ENCODE data around the gene SOX11. TPM values are rescaled to one million over a fixed set of nuclear protein-coding genes. Genes with fewer than 3 reads are reported as not detected.

The SOX11 gene
- total RNA-seq, 1 experiment from 2014 or later = 2.8 TPM

DNA sequence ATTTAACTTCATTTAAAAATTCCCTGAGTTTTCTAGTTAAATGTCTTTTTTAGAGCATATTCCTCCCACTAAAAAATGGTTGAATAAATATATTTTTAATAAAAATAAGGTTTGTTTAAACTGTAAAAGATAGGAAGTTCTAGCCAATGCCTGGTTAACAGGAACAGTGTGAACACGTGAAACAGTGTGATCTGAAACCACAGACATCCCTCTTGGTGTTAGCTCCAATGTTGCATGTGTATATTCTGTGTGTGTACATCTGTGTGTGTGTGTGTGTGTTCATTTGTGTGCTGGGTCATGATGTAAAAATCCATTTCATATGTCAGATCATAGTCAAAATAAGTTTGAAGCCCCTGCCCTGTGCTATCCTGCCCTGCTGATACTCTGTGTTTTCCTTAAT lies 6.1 kb upstream of the SOX11 start:
- Histone ChIP-seq H3K27me3 (peaks cover 15% of the 10 kb centered on the region), H3K9me3 (no peaks in the 10 kb centered on the region), H3K36me3 (no peaks in the 10 kb centered on the region), H3K4me3 (no peak overlapping the region)
- no peak for DNase-seq

DNA sequence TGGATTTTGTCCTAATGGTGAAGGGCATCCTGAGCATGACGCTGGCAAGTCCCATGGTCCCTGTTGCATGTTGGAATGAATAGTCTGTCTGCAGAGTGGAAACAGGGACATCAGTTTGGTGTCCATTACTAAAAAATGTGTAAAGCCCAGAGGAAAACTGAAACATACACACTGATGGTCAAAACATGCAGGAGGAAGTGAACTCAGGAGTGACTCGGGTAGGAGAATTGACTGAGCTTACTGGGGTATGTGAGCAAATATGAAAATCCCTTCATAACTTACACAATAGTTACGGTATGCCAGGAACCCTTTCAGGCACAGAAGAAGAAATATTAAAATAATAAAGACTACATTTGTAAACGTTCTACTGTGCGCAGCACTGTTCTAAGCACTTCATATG lies 5.6 kb upstream of the SOX11 start:
- Histone ChIP-seq H3K27me3 (peaks cover 15% of the 10 kb centered on the region), H3K4me3 (no peak overlapping the region), H3K9me3 (no peaks in the 10 kb centered on the region), H3K36me3 (no peaks in the 10 kb centered on the region)
- DNase-seq = no peak

DNA sequence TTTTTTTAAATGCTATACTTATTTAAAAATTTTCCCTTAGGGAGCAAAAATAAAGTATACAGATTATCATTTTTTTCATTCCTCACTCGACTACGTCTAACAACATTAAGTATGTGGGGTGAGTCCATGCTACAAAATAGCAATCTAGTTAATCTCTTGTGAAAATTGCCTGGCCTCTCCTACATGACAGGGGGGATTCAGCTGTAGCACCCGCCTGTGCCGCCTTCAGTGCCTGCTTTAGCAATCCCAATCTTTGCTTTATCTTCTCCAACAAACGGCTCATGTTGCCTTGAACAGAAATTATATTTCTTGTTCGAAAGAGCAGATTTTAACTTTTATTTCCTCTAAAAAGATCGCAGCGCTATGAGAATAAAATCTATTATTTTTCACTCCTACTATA lies 2.4 kb upstream of the SOX11 start:
- no peak for DNase-seq
- H3K9me3 ChIP-seq = no peaks in the 10 kb centered on the region
- H3K36me3 ChIP-seq = no peaks in the 10 kb centered on the region
- no peak overlapping the region for H3K4me3 ChIP-seq
- H3K27me3 ChIP-seq = peaks cover 37% of the 10 kb centered on the region

DNA sequence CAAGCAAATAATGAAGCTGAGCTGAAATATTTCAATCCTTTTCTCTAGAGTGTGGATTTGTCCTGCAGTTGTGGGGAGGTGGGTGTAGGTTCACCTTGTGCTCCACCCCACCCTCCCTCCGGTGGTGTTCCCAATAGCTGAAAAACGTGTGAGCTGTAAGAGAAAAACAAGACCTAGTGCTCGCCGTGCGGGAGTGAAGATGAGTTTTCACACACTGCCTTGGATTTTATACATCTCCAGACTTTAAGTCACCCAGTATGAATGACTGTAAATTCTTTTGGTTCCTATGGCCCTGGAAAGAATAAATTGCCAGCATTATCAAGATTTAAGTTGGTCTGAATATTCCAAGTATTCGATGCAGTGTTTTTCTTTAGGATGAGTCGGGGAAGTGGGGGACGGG lies 1.9 kb upstream of the SOX11 start:
- Histone ChIP-seq H3K27me3 (peaks cover 42% of the 10 kb centered on the region), H3K9me3 (no peaks in the 10 kb centered on the region), H3K4me3 (no peak overlapping the region), H3K36me3 (no peaks in the 10 kb centered on the region)
- DNase-seq = no peak

DNA sequence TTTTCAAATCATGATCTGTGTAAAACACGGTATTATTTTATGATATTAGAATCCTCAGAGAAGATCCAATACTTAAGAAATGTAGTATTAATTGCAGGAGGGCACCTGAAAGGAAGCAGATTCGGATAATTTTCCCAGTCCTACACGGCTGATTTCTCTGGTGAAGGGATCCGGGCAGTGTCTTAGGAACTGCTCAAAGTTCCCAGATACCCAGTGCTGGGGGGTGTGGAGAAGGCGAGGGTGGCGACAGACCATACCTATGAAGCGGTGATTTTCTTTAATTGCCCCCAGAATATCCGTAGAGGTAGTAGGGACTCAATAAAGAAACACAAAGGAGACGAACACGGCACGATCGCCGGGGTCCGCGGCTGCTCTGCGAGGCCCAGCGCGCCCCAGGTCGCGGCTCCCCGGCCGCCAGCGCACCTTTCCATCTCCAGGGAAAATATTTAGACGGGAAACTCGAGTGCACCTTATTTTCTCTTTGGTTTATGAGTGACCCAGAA lies 1.4 kb upstream of the SOX11 start:
- peaks cover 45% of the 10 kb centered on the region for H3K27me3 ChIP-seq
- DNase-seq = no peak
- no peaks in the 10 kb centered on the region for H3K36me3 ChIP-seq
- no peaks in the 10 kb centered on the region for H3K9me3 ChIP-seq
- peak overlapping the region; percentile 45 for H3K4me3 ChIP-seq

DNA sequence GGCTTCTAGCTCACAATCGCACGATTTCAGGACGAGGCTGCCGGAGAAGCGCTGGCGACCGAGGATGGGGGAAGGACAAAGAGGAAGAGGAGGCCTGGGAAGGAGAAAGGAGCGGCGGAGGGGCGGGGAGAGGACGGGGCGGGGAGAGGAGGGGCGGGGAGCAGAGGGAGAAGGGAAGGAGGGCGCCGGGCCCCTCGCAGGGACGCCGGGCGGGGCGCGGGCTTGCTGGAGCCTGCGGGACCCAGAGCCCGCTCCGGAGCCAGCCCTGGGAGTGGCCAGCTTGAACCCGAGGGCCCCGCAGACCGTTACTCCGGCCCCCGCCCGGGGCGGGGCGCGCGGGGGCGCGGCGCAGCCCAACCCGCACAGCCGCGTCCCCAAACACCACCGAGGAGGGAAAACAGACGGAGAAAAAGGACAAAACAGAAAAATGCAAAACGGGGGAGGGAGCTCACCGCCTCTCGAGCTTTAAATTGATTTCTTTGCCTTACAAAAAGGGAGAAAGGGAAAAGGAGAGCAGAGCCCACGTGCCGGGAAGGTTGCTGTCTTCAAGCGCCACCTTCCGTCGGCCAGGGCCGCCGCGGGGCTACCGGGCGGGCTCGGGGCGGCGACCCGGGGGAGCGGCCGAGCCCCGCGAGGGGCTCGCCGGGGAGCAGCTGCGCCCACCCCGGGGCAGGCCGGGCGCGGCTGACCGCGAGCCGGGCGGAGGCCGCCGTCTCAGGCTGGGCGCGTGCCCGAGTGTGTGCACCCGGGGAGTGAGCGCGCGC lies 781 bp upstream of the SOX11 start:
- no peaks in the 10 kb centered on the region for H3K9me3 ChIP-seq
- H3K36me3 ChIP-seq = no peaks in the 10 kb centered on the region
- peak; percentile 72 for DNase-seq
- peaks cover 50% of the 10 kb centered on the region for H3K27me3 ChIP-seq
- peak overlapping the region; percentile 46 for H3K4me3 ChIP-seq

DNA sequence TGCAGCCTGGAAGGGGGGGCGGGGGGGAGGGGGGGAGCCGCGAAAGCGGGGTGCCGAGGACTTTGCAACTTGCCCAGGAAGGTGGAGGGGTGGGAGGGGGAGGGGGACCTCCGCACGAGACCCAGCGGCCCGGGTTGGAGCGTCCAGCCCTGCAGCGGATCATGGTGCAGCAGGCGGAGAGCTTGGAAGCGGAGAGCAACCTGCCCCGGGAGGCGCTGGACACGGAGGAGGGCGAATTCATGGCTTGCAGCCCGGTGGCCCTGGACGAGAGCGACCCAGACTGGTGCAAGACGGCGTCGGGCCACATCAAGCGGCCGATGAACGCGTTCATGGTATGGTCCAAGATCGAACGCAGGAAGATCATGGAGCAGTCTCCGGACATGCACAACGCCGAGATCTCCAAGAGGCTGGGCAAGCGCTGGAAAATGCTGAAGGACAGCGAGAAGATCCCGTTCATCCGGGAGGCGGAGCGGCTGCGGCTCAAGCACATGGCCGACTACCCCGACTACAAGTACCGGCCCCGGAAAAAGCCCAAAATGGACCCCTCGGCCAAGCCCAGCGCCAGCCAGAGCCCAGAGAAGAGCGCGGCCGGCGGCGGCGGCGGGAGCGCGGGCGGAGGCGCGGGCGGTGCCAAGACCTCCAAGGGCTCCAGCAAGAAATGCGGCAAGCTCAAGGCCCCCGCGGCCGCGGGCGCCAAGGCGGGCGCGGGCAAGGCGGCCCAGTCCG lies 540 bp downstream of the SOX11 start:
- Histone ChIP-seq H3K27me3 (peaks cover 55% of the 10 kb centered on the region), H3K4me3 (peak overlapping the region; percentile 46), H3K36me3 (no peaks in the 10 kb centered on the region), H3K9me3 (no peaks in the 10 kb centered on the region)
- peak; percentile 31 for DNase-seq

DNA sequence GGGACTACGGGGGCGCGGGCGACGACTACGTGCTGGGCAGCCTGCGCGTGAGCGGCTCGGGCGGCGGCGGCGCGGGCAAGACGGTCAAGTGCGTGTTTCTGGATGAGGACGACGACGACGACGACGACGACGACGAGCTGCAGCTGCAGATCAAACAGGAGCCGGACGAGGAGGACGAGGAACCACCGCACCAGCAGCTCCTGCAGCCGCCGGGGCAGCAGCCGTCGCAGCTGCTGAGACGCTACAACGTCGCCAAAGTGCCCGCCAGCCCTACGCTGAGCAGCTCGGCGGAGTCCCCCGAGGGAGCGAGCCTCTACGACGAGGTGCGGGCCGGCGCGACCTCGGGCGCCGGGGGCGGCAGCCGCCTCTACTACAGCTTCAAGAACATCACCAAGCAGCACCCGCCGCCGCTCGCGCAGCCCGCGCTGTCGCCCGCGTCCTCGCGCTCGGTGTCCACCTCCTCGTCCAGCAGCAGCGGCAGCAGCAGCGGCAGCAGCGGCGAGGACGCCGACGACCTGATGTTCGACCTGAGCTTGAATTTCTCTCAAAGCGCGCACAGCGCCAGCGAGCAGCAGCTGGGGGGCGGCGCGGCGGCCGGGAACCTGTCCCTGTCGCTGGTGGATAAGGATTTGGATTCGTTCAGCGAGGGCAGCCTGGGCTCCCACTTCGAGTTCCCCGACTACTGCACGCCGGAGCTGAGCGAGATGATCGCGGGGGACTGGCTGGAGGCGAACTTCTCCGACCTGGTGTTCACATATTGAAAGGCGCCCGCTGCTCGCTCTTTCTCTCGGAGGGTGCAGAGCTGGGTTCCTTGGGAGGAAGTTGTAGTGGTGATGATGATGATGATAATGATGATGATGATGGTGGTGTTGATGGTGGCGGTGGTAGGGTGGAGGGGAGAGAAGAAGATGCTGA lies 1.4 kb downstream of the SOX11 start:
- no peak for DNase-seq
- H3K4me3 ChIP-seq = peak overlapping the region; percentile 46
- no peaks in the 10 kb centered on the region for H3K9me3 ChIP-seq

DNA sequence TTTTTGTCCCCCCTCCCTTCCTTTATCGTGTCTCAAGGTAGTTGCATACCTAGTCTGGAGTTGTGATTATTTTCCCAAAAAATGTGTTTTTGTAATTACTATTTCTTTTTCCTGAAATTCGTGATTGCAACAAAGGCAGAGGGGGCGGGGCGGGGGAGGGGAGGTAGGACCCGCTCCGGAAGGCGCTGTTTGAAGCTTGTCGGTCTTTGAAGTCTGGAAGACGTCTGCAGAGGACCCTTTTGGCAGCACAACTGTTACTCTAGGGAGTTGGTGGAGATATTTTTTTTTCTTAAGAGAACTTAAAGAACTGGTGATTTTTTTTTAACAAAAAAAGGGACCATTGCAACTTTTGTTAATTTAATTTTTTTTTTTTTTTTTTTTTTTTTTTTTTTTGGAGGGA lies 2.1 kb downstream of the SOX11 start:
- Histone ChIP-seq H3K4me3 (peak overlapping the region; percentile 46), H3K36me3 (no peaks in the 10 kb centered on the region), H3K9me3 (no peaks in the 10 kb centered on the region), H3K27me3 (peaks cover 58% of the 10 kb centered on the region)
- no peak for DNase-seq

More for the DNA sequence above, 1.4 kb downstream of the SOX11 start:
- H3K36me3 ChIP-seq = no peaks in the 10 kb centered on the region
- peaks cover 56% of the 10 kb centered on the region for H3K27me3 ChIP-seq

DNA sequence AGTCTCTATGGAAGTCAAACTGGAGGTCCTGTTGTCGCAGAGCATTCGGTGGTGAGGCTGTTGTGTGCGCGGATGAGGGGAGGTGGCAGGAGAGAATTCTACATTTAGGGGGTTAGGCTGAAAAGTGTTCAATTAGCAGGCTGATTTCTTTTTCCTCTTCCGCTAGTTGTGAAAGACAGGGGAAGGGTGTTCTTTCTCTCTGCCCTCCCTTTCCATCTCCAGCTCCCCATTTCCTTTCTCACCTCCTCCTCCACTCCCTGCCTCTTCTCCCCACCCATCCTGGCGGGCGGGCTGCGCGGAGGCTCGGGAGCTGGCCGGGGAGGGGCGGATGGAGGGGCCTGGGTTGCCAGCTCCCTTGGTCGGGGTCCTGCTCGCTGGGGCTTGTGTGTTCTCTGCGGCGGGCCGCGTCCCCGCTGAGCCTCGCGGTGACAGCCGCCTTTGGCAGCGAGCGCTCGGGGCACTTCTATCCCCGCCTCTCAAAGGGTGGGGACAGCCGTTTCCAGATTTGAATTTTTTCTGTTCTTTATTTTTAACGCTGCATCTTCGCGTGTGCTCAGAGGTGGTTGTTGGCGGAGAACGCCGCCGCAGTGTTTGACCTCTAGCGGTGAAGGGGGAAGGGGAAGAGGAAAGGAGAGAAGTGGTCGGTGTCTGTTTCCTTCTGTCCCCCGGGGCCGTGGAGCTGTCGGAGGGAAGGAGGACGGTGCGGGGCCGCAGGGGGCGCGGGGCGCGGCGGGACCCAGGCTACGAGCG lies 3.6 kb downstream of the SOX11 start:
- H3K9me3 ChIP-seq = no peaks in the 10 kb centered on the region
- peak; percentile 43 for DNase-seq
- peak overlapping the region; percentile 49 for H3K4me3 ChIP-seq
- no peaks in the 10 kb centered on the region for H3K36me3 ChIP-seq
- peaks cover 51% of the 10 kb centered on the region for H3K27me3 ChIP-seq

DNA sequence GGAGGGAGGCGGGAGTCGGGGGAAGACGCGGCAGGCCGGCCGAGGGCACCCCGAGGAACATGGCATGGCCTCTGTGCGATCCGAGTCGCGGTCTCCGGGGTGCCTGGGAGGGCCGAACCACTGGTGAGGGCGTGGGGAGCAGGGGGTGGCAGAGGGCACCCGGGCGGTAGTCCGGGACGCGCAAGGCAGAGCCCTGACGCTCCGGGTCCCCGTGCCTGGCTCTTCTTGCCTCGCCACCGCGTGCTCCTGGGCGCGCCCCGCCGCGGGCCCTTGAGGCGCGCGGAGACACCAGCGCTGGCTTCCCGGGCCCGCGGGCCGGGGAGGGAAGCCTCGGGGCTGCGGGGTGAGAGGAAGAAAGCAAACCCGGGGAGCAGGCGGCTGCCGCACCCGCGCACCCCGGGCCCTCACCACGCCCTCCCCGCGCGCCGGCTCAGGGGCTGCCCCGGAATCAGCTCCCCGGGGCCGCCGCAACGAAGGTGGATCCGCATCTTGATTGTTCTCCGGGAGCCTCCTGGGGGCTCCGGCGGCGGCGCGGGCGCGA lies 4.3 kb downstream of the SOX11 start:
- no peaks in the 10 kb centered on the region for H3K9me3 ChIP-seq
- peaks cover 49% of the 10 kb centered on the region for H3K27me3 ChIP-seq
- H3K36me3 ChIP-seq = no peaks in the 10 kb centered on the region
- peak overlapping the region; percentile 49 for H3K4me3 ChIP-seq
- DNase-seq = peak; percentile 38

DNA sequence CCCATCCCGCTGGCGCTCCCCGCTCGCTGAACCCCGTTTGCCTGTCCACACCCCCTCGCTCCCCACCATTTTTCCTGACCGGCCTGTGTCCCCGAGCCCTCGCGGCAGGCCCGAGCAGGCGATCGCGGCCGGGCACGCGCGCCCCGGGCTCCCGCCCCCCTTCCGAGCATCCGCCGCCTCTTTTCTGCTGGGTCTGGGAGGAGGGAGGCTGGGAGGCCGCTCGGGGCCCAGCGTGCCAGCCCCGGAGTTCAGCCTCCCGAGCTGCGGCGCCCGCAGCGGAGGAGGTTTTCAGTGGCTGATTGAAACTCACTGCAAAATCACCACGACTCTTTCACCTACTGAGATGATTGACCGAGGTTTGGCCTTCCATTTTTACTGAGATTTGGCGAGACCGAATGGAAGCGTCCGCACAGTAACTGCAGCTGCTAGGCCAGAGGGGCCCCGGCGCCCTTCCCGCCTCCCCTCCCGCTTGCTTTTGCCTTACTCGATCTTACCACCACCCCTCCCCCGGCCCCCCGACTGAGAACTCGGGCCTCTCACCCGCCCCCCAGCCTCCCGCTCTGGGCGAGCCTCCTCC lies 4.8 kb downstream of the SOX11 start:
- Histone ChIP-seq H3K36me3 (no peaks in the 10 kb centered on the region), H3K4me3 (peak overlapping the region; percentile 49), H3K9me3 (no peaks in the 10 kb centered on the region), H3K27me3 (peaks cover 48% of the 10 kb centered on the region)
- DNase-seq = peak; percentile 60

DNA sequence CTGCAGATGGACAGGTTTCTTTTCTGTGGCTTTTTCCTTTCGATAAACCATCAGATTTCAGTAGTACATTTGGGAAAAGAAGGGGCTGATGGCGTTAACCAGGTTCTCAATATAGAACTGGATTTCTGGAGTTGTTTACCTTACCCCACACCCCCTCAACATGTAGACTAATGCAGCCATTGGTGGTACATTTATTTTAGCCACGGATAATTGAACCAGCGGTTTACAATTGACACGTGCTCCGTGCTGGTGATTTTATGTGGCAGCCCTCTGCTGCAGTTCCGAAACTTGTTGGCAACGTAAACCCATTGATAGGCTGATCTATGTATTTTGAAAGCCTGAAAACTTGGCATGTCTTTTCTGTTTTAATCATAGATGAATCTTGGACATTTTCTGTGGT lies 5.4 kb downstream of the SOX11 start:
- Histone ChIP-seq H3K27me3 (peaks cover 44% of the 10 kb centered on the region), H3K4me3 (peak overlapping the region; percentile 15; the same call in 1 of the 2 replicates), H3K9me3 (no peaks in the 10 kb centered on the region), H3K36me3 (no peaks in the 10 kb centered on the region)
- no peak for DNase-seq

DNA sequence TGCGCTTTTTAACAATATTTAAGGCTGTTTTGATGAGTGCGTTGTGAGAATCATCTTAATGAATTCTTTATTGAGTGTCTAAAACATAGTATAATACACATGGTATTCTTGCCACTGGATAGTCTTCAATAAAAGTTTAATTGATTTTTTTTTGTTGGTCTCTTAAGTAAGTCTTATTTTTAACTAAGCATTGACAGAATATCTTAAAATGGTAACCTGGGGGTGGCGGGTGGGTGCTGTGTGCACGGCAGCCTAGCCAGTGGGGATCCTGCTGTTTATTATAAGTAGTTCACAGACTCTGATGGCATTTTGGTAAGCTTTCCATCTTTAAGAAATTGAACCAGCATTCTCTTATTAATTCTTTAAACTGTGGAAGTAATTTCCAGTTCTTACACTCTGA lies 6.0 kb downstream of the SOX11 start:
- no peak for DNase-seq
- Histone ChIP-seq H3K36me3 (no peaks in the 10 kb centered on the region), H3K4me3 (no peak overlapping the region), H3K27me3 (peaks cover 39% of the 10 kb centered on the region), H3K9me3 (no peaks in the 10 kb centered on the region)

DNA sequence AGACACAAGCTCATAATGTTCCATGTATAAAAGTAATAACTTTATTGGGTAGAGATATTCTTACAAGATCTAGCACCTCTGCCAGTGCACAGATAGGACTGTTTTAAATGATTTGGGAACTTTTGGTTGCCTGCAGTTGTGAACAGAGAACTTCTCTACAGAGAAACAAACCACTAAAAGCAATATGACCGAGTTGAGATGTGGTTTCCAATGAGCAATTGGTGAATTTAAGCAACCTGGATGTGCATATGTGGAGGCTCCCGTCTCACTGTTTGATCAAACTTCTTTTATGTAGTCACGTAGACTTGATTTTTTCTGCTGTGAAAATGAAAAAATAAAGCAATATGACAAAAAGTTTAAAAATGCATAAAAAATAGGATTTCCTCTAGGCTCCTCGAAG lies 7.8 kb downstream of the SOX11 start:
- H3K9me3 ChIP-seq = no peaks in the 10 kb centered on the region
- no peak overlapping the region for H3K4me3 ChIP-seq
- no peaks in the 10 kb centered on the region for H3K36me3 ChIP-seq
- no peak for DNase-seq
- H3K27me3 ChIP-seq = peaks cover 24% of the 10 kb centered on the region

DNA sequence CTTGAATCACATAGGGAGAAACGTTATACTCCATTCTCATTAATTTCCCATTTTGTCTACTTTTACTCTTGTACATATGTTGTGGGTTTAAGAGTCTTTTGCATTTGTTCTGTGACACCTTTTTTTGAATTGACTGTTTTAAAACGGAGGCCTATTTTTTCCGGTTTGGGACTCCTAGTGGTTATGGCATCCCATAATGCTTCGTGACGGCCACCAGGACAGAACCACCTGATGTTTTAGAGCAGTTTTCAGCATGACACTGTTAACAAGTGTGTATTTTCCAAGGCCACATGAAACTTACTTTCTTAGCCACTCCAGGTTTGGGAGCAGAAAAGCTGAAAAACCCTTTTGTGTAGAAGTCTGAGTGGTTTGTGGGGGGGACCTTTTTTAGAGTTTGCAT lies 8.4 kb downstream of the SOX11 start:
- Histone ChIP-seq H3K36me3 (no peaks in the 10 kb centered on the region), H3K4me3 (no peak overlapping the region), H3K27me3 (peaks cover 21% of the 10 kb centered on the region), H3K9me3 (no peaks in the 10 kb centered on the region)
- no peak for DNase-seq

Measured in MG63 (cell line).